SKM-1 treated with dmso at 0.1 percent for 144 hours (cell line): ENCODE results near the gene LRCH1.

Experiments used
- DNase-seq: peaks from one replicate; lab custom pipeline; 2025; ENCODE audit not compliant: unreplicated experiment; lab: John Stamatoyannopoulos, UW

LRCH1 gene

GRCh38 chr13:46587807-46588418 lies 34.9 kb downstream of the LRCH1 start:
- no peak for DNase-seq

GRCh38 chr13:46592385-46592784 lies 39.4 kb downstream of the LRCH1 start:
- no peak for DNase-seq

DNA sequence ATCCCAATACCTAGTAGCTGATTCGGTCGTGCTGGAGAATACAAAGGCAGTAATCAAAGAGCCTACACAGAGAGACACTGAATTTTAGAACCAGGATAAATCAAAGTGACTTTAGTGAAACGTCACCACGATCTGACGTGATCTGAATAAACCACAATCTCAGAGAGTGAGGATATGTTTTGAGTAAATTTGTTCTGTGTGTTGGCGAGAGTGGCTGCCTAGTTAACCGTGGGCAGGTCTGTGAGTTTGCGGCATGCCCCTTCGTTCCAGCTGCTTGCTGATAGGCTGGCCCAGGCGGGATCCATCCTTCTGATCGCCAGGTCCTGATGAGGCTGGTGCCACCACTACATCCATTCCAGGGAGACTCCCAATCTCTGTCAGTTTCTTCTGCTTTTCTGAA lies 40.4 kb downstream of the LRCH1 start:
- no peak for DNase-seq

GRCh38 chr13:46594374-46595078 lies 41.6 kb downstream of the LRCH1 start:
- no peak for DNase-seq

DNA sequence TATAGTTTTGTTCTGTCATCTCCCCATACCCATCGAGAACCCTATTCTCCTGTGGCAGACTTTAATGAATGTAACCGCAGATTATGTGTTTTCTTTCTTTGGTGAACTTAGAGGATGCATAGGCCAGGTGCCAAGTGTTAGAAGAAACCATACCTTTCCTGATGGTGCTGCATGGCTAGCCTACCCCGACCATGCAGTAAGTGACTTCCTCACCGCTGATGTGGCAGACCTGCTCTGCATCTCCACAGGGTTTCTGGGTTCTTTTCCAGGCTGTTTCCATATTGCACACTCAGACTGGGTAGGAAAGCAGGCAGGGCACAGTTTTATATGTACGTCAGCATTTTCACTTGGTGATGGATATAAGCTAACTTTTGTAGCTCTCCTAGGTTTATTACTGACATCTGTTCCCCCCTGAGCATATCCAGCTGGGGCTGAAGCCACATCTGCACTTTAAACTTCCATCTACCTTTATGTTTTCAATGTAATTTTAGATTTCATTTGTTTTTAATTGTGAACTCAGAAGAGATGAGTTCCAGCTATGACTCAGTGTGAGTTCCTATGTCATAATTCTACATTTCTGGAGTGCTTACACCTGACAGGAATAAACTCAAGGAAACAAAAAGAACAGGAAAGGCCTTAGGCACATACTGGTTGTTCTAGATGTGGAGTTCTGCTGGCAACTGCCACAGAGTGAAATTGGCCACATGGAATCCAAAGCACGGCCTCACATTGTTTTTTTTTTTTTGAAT lies 42.3 kb downstream of the LRCH1 start:
- no peak for DNase-seq

- DNase-seq, result peak; percentile 42
Observed at GRCh38 chr13:46595885-46596275, 42.9 kb downstream of the LRCH1 start.

DNA sequence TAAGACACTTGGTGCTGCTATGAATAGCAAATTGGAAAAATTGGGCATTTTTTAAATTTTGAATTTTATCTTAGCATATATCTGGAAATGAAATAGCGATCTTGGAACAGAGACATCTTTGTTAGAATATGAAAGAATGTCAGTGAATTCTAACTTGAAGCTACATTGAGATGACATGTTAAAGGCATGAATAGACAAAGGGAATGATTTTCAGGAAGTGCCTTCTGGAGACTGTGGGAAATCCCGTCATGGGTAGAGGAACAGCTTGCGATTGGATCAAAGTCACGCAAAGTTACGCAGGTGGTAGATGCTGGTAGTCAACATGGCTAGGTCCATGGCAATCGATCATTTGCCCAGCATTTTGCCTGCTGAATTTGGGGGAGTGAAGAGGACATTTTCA lies 43.5 kb downstream of the LRCH1 start:
- DNase-seq, result no peak

- peak; percentile 74 for DNase-seq
Observed at GRCh38 chr13:46598140-46598819, 45.3 kb downstream of the LRCH1 start.

DNA sequence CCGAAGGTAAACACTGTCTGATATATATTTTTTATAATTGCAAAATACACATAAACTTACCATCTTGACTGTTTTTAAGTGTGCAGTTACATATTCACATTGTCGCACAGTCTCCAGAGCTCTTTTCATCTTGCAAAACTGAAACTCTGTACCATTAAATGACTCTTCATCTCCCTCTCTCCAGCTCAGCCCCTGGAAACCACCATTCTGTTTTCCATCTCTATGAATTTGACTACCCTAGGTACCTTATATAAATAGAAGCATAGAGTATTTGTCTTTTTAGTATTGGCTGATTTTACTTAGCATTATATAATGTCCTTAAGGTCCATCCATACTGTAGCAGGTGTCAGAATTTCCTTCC lies 45.8 kb downstream of the LRCH1 start:
- DNase-seq, result no peak

- no peak for DNase-seq
Observed at GRCh38 chr13:46600943-46601311, 48.0 kb downstream of the LRCH1 start.

GRCh38 chr13:46602531-46602930 lies 49.6 kb downstream of the LRCH1 start:
- no peak for DNase-seq

DNA sequence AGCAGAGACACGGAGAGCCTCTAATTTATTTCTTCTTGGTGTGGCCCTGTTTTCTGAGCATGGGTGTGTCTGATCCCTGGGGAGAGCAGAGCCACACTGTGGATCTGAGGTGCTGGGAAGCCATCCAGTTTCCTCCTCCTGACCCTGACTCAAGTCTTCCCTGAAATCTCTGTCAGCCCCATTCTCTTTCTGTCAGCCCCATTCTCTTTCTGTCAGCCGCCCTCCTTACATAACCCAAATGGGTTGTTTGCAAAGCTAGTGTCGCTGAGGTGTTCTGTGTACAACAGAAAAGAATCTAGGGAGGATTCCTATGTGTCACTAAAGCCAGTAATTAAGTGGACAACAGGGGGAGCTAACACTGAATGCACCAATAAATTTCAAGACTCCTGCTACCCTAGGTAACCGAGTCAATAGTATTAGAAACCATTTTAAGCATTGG lies 50.2 kb downstream of the LRCH1 start:
- no peak for DNase-seq

DNA sequence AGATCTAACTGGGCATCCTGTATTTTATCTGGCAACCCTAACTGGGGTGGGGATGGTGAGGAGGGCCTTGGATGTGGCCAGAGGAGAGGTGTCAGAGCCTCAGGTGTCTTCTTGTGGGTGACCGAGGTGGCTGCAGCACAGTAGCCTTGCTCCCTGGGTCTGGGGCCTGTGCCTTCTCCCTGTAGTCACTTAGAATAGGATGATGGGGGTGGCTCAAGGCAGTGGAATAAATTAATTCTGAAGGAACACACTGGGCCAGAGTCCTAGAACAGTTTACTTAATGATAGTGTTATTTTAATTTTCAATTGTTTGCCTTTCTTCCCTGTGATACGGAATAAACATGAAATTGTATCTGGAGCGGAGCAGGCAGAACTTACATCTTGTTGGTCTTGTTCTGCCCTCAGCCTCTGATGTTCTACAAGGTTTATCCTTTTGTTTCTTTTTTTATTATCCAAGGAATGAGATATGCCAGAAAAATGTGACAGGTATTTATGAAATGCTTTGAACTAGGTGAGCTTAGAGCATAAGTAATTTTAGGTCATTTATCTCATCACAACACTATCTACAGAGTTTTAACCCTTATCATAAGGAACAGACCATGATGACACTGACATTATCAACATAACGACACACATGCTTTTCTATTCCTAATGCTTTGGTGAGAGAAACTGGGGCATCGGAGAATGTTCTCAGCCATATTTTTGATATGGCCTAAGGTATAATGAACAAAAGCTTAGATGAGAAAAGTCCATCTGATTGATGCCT lies 51.4 kb downstream of the LRCH1 start:
- no peak for DNase-seq

DNA sequence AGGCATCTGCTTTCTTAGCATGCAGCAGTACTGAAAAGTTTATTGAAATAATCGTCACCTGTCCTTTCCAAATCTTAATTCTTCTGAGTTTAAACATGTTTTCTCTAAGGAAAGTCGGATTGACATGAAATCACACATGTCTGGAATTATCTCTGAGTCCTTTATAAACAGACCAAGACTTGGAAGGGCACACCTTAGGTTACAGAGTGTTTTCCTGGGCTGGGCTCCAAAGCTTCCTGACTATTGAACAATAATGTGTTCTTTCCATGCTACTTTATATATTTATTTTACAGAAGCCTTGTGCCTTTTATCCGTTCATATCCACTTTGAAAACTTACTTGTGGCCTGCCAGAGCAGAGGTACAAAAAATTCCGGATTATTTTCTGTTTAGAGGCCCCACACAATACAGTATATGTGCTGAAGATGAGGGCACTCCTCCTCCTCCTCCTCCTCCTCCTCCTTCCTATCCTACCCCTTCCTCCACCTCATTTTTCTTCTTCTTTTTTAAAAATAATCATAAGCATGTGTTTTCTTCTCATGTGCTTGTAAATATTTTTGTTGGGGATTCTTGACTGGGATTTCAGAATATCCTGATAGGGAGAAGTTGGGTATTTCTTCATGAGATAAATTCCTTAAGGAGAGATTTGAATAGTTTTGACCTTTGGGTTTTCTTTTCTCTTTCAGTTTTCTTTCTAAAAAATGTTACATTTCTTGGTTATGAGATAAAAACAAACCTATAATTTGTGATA lies 52.3 kb downstream of the LRCH1 start:
- no peak for DNase-seq

DNA sequence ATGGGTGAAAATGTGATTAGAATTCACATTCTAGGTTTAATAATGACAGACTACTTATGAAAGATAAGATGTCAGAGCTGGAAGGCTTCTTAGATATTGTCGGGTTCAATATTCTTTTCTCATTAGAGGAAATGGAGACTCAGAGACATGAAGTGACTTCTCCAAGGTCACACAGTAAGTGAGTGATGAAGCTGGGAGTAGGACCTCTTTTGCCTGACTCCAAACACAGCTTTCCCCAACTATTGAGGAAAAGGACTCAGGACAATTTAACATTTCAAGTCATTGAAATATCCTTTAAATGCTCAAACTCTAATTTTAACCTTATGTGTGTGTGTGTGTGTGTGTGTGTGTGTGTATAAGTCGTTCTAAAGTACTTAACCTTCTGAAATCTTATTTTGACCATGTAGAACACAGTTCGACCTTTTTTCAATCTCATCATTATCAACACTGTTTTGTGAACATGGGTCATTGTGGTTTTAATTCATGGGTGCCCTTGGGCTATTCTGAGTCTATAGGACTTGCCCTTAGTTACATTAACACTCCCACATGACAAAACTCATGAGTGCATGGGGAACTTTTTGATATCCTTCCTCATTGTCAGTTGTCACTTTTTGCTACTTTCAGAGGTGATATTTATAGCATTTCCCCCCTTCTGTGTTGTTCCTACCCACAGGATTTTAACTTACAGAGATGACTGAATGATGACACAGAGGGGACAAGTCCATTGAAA lies 53.0 kb downstream of the LRCH1 start:
- DNase-seq, result no peak

DNA sequence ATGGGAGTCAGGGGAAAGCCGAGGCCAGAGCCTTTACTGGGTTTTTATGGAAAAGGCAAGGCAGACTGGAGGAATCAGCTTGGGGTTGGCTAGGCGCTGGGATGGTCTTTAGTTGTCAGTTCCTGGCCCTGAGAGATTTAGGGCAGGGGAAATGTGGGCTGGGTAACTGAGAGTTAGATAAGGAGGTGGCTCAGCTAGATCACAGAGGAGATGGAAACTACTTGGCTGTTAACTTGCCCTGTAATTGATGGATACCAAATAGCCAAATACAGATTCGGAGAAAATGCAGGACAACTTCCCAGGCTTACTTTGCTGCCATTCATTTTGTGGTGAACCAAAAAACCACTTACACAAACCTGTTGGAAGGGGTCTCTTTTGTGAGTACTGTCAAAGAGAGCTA lies 54.0 kb downstream of the LRCH1 start:
- no peak for DNase-seq

DNA sequence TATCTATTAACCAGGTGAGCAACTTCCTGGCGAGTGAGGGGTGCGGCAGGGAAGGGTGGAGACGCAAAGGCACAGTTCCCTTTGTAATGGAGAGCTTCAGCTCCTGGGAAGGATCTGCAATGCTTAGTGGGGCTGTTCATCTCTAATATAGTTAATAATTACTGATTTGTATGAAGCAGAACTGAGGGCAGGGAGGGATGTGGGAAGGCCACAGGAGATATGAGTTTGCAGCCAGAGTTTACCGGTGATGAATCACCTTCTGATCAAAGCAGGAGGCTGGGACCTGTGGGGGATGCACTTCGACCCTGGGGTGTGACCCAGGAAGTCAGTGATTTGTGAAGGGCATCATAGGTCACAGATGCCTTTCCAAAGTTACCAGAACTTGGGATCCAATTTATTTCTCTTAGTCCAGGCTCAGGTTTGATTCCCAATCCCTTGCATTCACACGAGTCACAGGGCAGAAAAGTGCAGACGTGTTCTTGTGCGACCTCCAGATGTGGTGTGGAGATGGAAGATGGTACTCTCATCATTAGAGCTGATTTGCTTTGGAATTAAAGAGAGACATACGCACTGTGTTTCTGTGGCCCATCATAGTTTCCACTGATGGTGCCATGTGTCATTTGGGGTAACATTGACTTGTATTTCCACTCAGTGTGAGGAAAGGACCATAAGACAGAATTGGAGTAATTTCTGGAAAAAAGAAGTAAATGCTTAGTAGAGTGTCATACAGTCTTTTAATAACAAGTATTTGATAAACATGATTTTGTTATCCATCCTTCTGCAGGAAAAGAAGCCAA lies 55.0 kb downstream of the LRCH1 start:
- DNase-seq, result no peak

DNA sequence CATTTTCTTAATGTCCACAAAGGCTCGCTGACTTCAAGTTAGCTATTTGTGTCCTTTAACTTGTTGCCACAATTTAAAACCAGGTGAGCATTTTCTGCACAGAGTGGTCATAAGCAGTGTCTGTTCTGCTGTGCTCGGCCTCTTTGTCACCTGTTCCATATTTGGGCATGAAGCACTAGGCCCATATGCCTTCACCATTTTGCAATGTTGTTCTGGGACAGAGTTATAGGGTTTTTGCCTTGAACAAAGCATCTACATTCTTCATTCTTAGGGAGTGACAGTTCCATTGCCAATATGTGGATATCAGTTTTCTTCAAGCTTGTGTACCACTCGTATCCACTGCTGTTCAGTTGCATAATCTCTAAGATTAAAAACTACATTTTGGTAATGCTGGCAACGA lies 56.1 kb downstream of the LRCH1 start:
- DNase-seq, result no peak

GRCh38 chr13:46609726-46610125 lies 56.8 kb downstream of the LRCH1 start:
- DNase-seq, result no peak
